ENCODE results near the gene SMIM30.

SMIM30 gene

DNA sequence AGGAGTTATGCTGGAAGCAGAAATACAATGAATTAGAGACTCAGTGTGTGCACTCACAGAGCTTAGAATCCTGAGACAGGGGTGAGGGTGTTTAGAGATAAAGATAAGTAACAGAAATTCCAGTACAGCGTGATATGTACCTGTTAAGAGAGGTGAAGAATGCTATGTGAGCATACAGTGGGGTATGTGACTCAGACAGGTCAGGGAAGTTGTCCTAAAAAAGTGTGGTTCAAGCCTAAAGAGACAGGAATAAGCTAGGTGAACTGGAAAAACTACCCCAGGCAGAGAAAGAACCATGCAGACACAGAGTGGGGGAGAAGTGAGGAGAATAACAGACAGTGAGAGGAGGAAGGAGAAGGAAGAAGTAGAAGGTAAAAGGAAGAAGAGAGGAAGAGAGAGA lies 8.6 kb downstream of the SMIM30 start:
- in situ Hi-C loops (cut with MboI; ENCODE audit: low sequenced_read_pairs) = no loop called here

DNA sequence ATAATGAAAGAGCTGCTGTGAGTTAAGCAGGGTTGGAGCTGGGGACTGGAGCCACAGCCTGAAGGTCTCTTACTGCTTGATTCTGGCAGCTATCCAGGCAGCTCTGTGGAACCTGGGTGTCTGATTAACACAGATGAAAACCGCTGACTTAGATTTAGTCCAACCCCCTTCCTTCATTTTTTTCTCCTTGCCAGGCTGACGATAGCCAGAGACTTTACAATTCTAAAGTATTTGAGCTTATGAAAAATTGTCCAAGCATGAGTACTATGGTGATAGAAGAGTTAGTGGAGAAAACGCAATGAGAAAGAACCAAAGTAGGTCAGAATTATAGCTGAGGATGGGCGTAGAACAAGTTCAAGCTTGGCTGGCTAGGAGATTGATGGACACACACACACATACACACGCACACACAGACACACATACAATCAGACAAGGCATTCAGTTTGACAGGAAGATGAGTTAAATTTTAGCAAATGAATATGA lies 18.2 kb downstream of the SMIM30 start:
- in situ Hi-C loops (cut with MboI; ENCODE audit: low sequenced_read_pairs) = no loop called here

DNA sequence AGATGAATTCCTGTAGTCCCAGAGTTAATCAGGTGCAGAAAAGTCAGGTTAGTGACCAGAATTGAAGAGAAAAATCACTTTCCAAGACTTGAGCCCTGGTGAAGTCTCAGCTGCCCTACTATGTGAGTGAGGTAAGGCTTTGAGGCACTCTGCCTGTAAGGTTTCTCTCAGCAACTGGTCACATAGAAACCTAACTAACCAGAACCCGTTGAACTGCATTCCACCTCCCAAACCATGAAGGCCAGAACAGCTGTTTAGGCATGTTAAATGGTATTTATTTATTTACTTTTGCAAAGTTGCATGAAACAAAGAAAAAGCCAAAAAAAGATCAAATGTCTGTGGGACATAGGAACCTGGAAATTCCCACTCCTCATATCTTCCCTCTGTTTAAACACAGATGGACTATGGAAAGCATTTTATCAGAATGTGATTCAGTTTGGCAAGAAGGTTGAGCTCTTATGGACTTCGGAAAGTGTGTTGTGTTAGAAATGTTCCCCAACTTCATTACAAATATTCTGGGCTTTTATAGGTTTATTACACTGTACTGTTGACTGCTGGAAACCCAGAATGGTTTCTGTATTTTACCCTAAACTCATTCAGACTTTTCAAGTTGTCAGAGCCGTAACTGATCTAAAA lies 19.0 kb downstream of the SMIM30 start:
- in situ Hi-C loops (cut with MboI; ENCODE audit: low sequenced_read_pairs) = no loop called here

DNA sequence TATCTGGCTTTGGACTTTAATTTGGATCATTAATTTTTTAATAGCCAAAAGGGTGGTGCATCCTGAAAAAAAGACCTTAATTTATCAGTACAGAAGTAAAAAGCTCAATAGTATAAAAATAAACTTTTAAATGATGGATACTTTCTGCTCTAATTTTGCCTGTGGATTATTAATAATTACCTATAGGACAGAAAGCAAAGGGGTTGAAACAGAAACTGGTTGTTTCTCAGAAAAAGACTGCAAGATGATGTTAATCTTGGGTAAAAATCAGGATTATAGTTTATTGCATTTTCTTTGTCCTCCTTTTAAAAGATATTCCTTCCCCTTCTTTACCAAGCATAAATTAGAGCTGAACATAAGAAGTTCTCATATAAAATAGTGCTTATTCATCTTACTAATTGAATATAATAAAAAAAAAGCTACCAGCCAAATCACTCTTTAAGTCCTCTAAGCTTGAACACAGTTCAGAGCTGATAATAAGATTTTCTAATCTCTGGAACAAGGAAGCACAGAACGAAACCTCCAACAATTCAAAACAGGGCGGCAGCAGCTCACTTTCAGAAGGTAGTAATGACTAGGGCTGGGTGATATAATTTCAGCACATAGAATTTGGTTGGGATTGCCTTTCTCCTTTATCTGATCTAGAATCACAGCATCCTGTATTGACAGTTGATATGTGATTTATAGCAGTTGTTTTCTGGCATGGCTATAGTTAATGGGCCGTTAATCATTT lies 23.7 kb downstream of the SMIM30 start:
- in situ Hi-C loops (cut with MboI; ENCODE audit: low sequenced_read_pairs) = no loop called here

DNA sequence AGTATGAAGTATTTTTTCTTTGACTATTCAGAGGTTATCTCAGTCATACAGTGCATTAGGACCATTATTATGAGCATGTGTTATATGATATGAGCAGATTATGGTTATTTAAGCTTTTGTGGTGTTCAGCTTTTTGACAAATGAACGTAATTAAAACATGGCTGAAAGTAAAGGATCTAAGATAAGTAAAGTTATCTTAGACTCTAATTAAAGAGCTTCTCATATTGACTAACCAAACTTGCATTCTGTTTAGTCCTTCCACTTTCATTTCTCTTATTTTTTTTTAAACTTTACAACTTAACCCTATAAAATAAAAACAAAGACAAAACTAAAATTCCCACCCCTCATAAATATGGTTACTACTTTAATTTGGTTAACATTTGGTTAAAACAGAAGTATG lies 24.8 kb downstream of the SMIM30 start:
- in situ Hi-C loops (cut with MboI; ENCODE audit: low sequenced_read_pairs) = no loop called here

DNA sequence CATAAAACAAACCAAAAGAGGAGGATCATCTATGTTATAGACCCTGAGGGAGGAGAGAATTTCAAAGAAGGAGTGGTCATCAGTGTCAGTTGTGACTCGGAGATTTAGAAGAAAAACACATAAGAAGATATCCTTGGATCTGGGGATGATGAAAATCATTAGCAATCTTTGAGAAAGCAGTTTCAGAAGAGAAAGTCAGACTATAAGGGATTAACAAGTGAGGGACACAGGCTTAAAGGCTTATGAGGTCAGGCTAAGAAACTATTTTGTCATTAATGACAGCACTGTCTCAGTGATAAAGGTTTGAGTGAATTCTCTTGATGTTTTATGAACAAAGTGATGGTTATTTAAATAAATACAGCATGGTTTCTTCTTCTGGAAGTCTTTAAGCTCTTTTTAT lies 25.6 kb downstream of the SMIM30 start:
- in situ Hi-C loops (cut with MboI; ENCODE audit: low sequenced_read_pairs) = no loop called here

DNA sequence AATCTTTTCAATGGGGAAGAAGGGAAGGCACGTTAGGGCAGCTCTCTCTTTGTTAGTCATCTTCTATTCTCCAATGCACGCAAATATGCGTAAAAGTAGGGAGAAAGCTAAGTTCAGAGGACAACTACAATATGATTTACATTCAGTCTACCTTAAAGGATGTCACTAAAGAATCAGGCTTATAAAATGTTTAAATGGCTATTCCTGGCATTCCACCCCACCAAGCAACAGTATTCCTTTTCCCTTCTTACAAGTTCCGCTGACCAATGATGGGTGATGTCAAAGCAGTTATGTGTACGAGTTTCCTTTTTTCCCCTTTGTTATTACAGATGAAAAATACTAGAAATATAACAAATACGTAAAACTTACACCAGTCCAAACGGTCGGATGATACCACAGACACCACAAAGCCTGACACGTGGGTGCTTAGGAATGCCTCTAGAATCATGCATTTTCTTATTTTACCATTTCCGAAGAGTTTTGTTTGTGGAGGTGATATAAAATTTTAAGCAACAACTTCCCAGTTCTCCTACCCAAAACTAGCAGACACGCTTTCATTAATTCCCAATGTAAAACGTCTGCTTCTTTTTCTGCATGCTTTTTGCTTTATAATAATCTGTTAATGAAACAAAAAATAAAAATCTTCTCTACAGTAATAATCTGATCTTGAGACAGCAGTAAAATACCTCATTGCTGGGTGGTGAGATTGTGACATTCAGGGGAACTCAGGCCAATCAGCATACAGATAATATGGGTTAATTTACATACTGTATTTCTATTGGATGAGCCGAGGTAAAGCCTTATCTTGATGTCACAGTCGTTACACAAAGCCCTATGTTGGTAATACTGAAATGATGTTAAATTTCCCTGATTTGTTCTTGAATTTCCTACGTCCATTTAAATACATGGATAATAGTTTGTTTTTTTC lies 31.0 kb downstream of the SMIM30 start:
- in situ Hi-C loops (cut with MboI; ENCODE audit: low sequenced_read_pairs) = no loop called here

DNA sequence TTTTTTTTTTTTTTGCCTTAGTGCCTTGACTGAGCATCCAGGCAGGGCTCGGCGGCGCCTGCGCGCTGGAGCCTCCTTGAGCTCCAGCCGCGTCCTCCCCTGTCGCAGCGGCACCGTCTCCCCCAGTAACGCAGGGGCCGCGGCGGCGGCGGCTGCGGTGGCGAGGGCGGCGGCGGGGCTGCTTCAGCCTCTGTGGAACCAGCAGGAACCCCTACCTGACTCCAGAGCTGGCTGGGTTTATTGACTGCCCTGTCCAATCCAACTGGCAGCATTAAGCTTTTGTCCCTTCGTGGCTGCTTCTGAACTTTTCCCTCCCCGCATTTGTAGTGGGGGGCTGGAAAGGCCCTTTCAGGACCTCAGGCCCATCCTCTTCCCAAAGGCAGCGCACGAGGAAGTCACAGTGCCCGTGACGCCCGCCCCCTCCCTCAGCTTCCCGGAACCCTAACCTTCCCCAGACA lies 31.9 kb downstream of the SMIM30 start, which contains the start of gene GPR85:
Gene GPR85 (minus strand): TSS at position 397 of the 458 bp plus-strand sequence. CDS start 2,106 bp downstream, outside the sequence.
- in situ Hi-C loops (cut with MboI; ENCODE audit: low sequenced_read_pairs) = no loop called here

DNA sequence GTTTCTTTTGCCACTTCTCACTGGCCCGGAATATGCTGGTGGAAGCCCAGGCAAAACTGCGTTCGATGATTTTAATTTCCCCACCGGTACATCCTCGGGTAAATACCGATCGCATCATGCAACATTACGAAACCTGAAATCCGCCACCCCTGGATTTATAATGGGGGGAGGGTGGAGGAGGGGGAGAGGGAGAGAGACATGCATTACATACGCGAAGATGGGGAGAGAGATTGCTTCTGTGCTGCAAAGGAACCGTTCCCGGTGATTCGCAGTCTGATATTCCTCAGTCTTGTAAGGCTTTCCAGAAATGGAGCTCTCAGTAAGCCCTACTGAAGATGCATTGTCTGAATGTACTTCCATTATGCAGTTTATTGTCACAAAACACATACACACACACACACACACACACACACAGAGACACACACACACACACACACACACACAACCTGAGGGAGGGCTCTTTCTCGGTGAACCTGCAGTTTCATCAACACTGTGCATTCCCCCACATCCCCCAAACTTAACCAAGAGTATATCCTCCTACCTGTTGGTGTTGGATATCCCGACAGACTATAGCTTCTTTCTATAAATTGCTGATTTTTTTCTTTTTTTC lies 32.5 kb downstream of the SMIM30 start:
- in situ Hi-C loops (cut with MboI; ENCODE audit: low sequenced_read_pairs) = no loop called here

DNA sequence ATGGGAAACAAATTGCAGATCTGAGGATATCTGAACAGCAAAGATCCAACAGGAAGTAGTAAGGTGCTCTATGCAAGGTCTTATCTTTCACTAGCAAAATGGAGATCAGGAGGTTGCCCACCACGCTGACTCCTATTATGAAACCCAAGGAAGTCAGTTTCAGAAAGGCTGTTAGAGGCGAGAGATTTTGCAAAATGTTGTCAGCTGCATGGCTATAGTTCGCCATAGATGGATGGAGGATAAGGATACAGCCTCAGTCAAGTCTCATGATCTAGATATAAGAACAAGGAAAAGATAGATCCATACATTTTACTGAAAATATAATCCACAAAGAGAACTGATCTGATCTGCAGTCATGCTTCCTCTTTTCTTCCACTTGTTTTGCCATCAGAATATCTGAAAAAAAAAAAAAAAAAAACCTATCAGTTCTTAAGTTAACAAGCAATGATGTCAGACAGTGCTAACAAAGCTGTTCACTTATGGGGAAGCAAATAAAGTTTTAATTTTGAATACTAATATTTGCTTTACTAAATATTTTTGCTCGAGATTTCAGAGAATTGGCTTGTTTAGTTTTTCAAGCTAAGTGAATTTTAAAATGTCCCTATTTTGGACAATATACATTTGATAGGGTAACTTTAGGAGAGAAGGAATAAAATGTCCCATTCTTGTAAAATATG lies 33.7 kb downstream of the SMIM30 start:
- in situ Hi-C loops (cut with MboI; ENCODE audit: low sequenced_read_pairs) = no loop called here

DNA sequence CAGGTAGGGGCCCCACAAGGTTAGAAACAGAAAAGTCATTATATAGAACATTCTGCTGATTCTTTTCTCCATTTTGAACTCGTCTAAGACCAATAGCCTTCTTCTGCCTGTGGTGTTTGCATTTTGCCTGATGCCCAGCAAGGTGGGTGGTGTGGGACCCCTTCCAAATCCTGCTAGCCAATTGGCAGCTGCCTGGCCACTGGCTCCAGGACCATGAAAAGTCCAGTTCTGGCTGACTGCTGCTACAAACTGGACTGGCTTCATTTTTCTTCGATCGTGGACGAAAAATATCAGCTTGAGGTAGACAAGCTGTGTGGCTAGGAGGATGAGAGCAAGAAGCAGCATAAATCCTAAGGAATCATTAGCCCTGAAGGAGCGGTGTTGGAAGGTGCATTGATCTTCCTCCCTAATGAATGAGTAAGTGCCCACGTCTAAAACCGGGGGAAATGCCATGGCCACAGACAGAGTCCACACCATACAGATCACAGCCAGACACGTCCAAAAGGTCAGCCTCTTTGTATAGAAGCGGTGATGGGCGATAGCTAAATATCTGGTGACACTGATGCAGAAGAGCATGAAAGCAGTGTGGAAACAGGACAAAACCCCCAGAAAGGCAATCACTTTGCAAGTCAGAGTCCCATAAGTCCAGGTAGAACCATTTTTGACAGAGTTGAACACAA lies 34.4 kb downstream of the SMIM30 start:
- in situ Hi-C loops (cut with MboI; ENCODE audit: low sequenced_read_pairs) = no loop called here

DNA sequence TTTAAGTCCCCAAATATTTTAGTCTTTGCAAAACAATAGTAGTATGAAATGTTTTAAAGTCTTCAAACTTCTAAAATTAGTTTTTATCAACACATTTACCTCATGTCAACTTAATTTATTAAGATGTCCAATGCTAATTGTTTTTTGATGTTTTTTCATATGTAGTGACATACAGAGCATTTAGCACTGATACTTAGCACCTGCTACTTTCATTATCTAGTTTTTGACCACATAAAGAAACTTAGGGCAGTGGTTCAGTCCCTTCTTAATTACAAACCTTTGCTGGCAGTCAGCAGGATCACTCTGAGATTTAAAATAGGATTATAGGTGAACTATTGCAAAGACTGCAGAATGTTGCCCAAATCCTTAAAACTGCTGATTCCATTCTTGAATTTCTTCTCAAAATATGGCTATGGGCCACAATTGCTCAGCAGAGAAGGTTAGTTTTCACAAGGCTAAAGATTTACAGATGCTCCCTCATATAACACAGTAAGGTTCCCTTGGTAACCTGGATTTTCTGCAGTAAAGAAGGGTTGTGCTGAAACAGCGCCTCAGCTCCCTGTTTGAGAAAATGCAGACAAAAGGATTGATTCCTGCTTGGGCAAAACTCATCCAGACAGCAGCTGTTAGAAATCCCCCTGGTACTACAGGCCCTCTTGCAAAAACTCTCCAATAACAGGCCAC lies 35.1 kb downstream of the SMIM30 start:
- in situ Hi-C loops (cut with MboI; ENCODE audit: low sequenced_read_pairs) = no loop called here

DNA sequence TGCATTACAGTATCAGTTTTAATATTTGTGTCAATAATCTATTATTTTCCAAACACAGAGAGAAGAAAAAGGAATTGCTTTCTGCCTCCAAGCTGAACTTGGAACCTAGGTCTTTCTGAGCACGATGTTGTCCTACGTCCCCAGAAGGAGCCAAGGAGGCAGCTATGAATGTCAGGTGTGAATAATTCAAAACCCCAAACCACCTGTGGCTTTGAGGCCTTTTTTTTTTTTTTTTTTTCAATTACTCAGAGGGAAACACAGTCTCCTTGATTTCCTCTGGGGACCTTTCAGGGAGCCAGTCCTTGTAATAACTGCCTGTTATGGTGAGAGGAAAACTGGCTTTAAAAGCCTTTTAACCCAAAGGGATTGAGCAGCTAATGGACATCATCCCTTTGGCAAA lies 40.0 kb downstream of the SMIM30 start:
- in situ Hi-C loops (cut with MboI; ENCODE audit: low sequenced_read_pairs) = no loop called here

DNA sequence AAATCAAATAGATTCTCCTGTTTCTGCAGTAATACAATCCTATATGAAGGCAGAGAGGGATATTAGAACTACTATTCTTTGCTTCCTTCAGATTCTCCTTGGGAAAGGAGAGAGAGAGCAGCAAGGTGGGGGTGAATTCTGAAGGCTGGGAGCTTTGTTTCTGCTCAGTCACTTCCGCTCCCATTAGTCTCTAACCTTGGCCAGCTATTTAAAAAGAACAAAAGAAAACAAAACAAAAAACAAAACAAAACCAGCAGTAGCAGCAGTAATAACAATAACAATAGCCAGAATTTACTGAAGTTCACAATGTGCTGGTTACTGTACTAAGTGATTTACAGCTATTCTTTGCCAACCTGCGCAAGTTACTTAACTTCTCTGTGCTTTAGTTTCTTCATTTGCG lies 41.7 kb downstream of the SMIM30 start:
- in situ Hi-C loops (cut with MboI; ENCODE audit: low sequenced_read_pairs) = no loop called here

DNA sequence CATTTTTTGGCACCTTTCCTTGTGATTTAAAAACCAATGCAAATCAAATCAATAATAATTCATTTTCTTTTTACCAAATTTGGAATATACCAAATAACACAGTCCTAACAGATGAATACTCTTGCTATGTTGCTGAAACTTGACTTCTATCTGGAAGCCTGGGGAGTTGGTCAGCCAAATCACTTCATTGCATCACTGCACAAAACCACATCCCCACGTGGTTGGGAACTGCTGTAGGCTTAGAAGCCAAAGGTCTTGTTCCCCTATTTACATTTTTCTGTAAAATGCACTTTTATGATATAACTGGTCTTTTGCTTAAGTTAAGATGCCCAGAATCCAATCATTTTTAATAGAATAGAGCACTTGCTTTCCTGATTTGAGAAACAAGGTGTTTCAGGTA lies 46.9 kb downstream of the SMIM30 start:
- in situ Hi-C loops (cut with MboI; ENCODE audit: low sequenced_read_pairs) = no loop called here
